Mammary epithelial cell (primary cell): ENCODE data around the gene MAGEL2.

Experiments used
- CTCF ChIP-seq, 2 donors: IDR thresholded peaks in 1 of 2; conservative IDR thresholded peaks in 1 of 2; 2 replicates each; pipeline ENCODE4 v1.5.1; 2011 to 2012; ENCODE audit warnings: inconsistent platforms in 2 of 2, low read length in 2 of 2, mild to moderate bottlenecking in 2 of 2, control low read depth in 1 of 2, low read depth in 1 of 2; ENCODE audit not compliant: insufficient read depth in 1 of 2; ENCODE audit errors: extremely low read depth in 1 of 2
- EZH2 ChIP-seq: IDR thresholded peaks from 2 replicates; pipeline ENCODE4 v1.6.1; 2012; ENCODE audit warnings: low read length, inconsistent platforms, borderline replicate concordance

- TF ChIP-seq CTCF (conservative IDR thresholded peaks at IDR 0.05 in 1 of 2, IDR thresholded peaks at IDR 0.05 in 1 of 2; ENCODE audit: extremely low read depth in 1 of 2, insufficient read depth in 1 of 2, low read depth in 1 of 2, low read length in 2 of 2) (no peak), EZH2 (no peak)
Observed at GRCh38 chr15:23606226-23606625, 41.4 kb downstream of the MAGEL2 start.
